NCI-H146 treated with DMSO at 0.1 percent for 48 hours (cell line): ENCODE results near the gene ZBTB21.
"Not testable (repeated sequence)": the region's sequence is repeated elsewhere in the genome, so short reads cannot be mapped to it uniquely, and the experiment has no call there.

Experiments used
- DNase-seq: peaks from one replicate; lab custom pipeline; 2025; ENCODE audit not compliant: unreplicated experiment; lab: John Stamatoyannopoulos, UW

ZBTB21 gene

DNA sequence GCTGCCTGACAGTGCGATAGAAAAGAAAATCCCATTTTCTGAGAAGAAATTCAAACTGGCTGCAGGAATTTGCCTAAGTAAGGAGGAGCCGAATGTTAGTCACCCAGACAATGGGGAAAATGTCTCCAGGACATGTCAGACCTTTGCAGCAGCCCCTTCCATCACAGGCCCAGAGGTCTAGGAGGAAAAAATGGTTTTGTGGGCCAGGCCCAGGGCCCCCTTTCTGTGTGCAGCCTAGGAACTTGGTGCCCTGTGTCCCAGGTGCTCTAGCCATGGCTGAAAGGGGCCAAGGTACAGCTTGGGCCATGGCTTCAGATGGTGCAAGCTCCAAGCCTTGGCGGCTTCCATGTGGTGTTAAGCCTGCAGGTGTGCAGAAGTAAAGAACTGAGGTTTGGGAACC, 14.6 kb downstream of the ZBTB21 start:
- no peak for DNase-seq

DNA sequence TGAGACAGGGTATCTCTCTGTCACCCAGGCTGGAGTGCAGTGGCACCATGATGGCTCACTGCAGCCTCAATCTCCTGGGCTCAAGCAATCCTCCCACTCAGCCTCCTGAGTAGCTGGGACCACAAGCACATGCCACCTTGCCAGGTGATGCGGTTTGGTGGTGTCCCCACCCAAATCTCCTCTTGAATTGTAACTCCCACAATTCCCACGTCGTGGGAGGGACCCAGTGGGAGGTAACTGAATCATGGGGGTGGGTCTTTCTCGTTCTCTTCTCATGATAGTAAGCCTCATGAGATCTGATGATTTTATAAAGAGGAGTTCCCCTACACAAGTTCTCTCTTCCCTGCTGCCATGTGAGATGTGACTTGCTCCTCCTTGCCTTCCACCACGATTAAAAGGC, 15.5 kb downstream of the ZBTB21 start:
- not testable (repeated sequence) for DNase-seq

- no peak for DNase-seq
Measured at GRCh38 chr21:41993744-41994143, 16.4 kb downstream of the ZBTB21 start.

GRCh38 chr21:41992576-41992975, 17.6 kb downstream of the ZBTB21 start:
- DNase-seq, result no peak

DNA sequence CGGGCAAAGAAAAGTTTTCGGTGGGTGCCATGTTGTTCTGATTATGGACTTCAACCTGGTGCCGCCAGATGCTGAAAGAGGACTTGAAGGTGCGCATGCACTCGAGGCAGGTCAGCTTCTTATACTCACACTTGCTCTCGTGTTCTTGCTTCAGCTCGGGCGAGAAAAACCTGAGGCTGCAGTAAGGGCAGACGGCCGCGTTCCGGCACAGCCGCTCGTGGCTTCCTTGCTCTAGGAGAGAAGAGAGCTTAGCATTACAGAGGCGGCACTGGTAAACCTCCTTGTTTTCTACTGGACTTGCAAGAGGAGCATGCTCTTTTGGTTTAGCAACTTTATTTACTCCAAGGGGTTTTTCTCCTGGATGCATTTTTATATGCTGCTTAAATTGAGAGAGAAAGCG, 18.5 kb downstream of the ZBTB21 start:
- DNase-seq, result no peak

DNA sequence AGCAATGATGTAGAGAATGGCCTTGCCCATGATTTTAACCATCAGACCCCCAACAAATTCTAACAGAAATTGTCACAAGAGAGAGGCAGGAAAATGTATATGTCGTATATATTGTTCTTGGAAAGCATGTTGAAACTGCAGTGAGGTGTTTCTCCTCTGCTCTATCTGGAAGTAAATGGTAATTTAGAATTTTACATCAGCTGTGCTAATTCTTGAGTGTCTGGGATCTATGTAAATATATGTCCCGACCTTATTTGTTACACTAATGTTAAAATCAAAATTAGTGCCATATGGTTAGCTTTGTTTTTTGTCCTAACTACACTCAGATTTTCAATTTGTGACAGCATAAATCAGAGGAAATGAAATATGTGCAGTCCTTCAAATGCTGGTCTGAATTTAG, 20.5 kb downstream of the ZBTB21 start:
- DNase-seq, result no peak

DNA sequence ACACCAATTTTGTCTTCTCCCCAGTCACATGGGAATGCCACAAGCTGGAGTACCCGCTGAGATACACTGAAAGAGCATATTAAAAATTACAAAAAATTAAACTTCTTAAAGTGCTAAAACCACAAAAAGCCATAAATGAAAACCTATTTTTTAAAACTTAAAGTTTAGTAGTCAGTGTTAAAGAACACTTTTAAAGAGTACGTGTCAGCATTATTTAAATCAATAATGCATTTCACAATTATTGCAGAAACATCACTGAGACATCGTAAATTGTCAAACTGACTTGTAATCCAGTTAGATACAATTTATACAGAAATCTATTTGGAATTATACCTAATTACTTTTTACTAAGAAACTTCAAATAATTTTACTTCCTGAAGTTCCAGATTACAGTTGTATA, 22.9 kb downstream of the ZBTB21 start:
- no peak for DNase-seq

- no peak for DNase-seq
Measured at GRCh38 chr21:41985662-41986416, 24.3 kb downstream of the ZBTB21 start.

DNA sequence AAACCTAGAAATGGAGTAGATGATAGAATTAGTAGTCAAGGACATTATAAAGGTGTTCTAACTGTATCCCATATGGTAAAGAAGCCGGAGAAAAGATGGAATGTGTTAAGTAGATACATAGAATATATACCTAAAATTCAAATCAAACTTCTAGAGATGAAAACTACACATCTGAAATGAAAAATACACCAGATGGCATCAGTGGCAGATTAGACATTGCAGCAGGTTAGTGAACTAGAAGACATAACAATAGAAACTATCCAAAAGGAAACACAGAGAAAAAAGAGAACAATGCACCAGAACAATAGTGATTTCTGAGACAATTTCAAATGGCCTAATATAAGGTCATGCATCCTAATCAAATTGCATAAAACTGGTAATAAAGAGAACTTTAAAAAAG, 26.9 kb downstream of the ZBTB21 start:
- no peak for DNase-seq

GRCh38 chr21:41980561-41980960, 29.6 kb downstream of the ZBTB21 start:
- no peak for DNase-seq

DNA sequence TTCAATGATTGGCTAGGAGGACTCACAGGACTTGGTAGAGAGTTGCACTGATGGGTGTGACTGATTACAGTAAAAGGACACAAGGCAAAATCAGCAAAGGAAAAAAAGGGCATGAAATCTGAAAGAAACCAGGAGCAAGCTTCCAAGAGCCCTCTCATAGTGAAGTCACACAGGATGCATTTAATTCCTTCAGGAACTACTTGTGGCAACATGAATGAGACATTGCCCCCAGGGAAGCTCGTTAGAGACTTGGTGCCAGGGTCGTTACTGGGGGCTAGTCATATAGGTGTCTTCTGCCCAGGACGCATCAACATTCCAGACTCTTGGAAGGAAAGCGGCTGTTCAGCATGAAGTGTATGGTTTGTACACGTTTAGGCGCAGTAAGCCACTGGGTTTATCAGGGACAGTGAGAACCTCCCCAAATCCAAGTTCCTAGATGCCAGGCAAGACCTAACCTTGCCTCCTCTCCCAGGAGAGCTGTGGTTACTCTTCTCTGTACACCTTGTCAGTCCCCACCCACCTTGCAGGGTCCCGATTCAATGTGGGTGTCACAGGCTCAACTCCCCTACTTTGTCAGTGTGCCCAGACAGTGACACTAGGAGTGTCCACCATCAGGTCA, 30.3 kb downstream of the ZBTB21 start:
- no peak for DNase-seq

GRCh38 chr21:41979335-41979734, 30.8 kb downstream of the ZBTB21 start:
- DNase-seq, result no peak

- no peak for DNase-seq
Measured at GRCh38 chr21:41977034-41977950, 32.9 kb downstream of the ZBTB21 start.

DNA sequence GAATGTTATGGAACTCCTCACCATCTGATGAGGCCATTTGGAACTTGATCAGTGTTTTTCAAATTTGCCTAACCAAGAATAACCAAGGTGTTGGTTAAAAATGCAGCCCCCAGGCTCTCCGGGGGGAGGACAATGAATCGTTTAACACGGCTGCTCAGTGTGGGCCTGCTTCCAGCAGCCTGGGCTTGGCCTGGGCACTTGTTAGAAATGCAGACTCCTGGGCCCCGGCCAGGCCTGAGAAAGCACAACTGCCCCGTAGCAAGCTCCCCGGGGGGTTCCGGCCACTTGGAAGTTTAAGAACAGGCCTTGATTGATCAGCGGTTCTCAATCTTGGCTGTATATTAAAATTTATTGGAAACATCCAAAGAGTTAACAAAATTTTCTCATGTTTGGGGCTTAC, 33.5 kb downstream of the ZBTB21 start:
- no peak for DNase-seq

DNA sequence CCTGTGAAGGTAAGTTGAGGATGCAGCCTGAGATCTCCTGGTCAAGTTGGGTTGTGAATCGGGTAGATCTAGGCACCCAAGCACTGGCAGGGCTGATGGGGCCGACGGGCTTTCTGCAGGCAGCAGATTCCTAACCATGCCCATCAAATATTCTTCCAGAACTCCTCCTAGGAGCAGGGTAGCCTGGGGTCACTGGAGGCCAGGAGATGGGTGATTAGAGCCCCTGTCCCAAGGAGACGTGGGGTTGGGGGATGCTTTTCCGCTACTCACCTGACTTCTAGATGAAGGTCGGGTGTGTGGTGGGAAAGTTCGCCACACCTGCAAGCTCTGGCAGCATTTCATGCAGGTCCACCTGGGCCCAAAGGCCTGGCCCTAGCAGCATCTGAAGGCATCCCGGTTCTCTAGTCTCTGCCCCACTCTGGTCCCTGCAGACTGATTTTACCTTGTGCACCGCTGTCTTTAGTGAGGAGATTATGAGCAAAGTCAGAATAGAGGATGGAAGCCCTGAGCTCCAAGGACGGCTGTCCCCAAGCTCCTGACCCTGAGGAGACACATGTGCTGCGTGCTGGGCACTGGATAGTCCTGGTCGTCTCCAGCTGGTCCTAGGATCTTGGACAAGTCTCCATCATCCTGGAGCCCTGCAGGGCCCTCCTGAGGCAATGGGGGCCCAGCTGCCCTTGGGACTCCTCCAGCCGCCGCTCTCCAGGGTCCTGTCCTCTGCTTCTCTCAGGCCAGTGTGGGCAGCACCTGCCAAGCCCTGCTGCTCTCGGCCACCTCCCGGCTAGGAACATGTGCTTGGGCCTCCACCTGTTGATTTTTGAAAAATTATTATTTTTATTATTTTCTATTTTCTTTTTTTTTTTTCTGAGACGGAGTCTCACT, 34.5 kb downstream of the ZBTB21 start:
- DNase-seq, result no peak

- no peak for DNase-seq
Measured at GRCh38 chr21:41974752-41975053, 35.5 kb downstream of the ZBTB21 start.

GRCh38 chr21:41973861-41974751, 36.1 kb downstream of the ZBTB21 start:
- DNase-seq, result no peak

DNA sequence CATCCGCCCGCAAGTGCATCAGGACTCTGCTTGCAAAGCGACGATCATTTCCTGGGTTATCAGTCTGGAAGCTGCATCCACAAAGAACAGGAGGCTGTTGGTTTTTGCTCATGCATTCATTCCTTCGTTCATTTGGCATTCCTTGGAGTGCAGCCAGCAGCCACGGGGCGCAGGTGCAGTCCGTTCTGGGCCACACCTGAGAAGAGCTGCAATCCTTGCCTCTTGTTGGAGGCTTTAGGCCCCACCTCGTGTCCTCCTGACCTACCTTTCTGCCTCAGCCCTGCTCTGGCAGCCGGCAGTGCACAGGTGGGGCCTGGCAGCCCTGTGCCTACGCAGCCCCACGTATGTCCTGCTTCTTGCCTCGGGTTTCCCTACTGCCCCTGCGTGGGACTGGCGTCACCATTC, 36.7 kb downstream of the ZBTB21 start:
- DNase-seq, result no peak

- DNase-seq, result no peak
Measured at GRCh38 chr21:41972511-41973205, 37.5 kb downstream of the ZBTB21 start.
